Medulla oblongata (tissue), 1 donor: ENCODE measurements around the gene GOLGA6C.
"Not testable (repeated sequence)": the region's sequence is repeated elsewhere in the genome, so short reads cannot be mapped to it uniquely, and the experiment has no call there.

Experiments
- DNase-seq: peaks from one replicate; pipeline ENCODE4 v3.0.0-alpha.2; 2015; ENCODE audit errors: extremely low spot score

GOLGA6C gene

DNA sequence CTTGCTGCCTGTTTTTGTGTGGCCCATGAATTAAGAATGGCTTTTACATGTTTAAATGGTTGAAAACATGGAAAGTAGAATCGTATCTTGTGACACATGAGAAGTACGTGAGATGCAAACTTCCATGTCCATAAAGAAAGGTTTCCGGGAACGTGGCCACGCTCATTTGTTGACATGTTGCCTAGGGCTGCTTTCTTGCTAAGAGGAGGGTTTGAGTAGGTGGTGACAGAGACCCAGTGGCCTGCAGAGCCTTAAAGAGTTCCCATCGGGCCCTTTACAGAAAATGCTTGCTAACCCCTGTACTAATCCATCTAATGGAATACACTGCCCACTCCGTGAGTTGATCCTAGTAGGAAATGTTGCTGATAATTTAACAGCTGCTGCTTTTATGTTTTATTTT lies 31.0 kb upstream of the GOLGA6C start:
- not testable (repeated sequence) for DNase-seq

DNA sequence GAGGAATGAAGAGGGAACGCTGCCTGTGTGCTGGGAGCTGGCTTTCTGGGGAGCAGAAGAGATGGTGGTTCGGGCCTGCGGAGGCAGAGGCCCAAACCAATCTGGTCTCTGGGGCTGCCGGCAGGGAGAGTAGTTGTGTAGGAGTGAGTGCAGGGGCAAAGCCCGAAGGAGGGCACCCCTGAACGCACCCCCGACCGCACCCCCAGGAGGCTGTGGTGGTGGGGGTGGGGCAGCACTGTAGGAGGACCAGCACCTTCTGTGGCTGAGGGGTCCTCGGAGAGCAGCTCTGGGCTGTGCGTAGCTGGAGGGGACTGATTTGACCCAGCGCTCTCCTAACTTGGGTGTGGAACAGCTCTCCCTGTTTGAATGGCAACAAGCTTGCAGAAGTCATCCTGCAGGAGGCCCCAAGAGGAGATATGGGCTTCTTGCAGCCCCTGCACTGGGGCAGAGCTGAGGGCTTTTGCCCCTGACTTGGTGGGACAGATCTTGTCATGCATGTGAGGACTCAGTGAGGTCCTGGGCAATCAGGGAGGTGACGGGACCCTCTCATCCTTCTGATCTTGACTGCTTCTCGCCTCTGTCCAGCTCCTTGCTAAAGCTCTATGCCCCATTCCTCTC lies 30.4 kb upstream of the GOLGA6C start:
- DNase-seq, result no peak

GRCh38 chr15:75228787-75229186 lies 29.3 kb upstream of the GOLGA6C start:
- DNase-seq, result no peak

DNA sequence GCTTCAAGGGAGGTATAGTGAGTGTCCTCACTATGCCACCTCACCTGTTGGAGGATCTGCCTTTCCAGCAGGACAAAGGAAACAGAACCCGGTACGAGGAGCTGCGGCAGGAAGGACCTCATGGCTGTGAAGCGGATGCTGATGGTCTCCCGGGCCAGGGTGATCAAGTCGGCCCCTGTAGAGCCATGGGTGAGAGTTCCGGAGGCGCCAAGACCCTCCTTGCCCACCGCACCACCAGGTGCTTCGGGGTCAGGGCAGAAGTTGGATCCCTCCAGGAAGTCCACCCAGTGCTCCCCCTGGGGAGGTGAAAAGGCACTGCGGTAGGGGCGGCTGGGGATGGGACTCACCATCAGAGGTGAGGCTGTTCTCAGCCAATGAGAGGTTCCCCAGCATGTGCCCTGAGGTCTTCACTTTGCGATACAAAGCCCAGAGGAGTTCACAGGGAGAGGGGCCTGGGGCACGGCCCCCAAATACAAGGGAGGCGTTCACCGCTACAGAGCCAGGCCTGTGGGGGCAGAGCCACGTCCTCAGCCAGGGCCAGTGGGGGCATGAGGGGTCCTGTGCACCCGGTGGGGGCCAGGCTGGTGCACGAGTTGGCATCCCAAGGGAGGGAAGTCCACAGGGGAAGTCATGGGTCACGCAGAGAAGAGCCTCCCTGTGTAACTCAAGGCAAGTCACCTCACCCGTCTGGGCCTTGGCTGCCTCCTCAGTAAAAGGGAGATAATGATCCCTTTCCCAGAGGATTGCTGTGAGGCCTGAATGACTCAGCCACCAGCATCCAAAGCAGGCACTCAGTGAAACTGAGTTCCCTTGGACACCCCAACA lies 28.7 kb upstream of the GOLGA6C start:
- no peak for DNase-seq

DNA sequence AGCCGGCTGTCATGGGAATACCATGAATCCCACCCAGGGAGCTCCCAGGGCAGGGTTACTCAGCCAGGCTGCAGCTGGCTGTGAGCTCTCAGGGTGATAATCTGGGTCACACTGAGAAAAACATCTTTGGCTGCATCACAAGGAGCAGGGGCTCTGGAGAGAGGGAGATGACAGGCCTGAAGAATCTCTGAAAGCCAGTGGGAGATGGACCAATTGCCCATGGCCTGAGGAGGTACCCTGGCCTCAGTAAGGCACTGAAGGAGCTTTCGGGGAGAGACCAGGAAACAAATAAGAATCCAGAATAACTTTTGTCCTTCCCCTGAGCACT lies 28.2 kb upstream of the GOLGA6C start:
- no peak for DNase-seq

- no peak for DNase-seq
These were observed 27.4 kb upstream of the GOLGA6C start for GRCh38 chr15:75230551-75231371.

- DNase-seq, result no peak
These were observed 26.3 kb upstream of the GOLGA6C start for GRCh38 chr15:75231836-75232235.

DNA sequence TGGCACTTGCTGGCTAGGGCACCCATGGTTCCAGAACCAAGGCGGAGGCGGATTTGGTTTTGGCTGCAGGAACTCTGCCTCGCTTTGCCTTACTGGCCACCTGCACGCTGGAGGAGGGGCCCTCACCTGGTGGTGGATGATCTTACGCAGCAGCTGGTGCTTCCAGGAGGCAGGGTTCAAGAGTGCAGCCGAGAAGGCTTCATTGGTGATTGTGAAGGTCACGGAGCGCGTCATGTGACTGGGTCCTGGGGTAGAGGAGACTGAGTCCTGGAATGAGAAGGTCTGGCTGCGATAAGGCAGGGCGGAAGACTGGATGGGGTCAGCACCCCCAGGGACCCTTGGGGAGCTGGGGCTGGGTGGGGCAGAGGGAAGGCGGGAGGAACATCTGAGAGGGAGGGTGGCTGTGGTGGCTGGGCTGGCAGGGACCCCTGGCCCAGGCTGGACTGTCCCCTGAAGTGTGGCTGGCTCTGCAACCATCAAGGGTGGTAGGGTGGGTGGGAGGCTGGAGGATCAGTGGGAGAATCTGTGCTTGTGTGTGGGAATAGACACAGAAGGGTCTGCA lies 25.8 kb upstream of the GOLGA6C start:
- DNase-seq, result no peak

- DNase-seq, result no peak
These were observed 25.2 kb upstream of the GOLGA6C start for GRCh38 chr15:75232826-75233503.

GRCh38 chr15:75233504-75234190 lies 24.5 kb upstream of the GOLGA6C start:
- no peak for DNase-seq

DNA sequence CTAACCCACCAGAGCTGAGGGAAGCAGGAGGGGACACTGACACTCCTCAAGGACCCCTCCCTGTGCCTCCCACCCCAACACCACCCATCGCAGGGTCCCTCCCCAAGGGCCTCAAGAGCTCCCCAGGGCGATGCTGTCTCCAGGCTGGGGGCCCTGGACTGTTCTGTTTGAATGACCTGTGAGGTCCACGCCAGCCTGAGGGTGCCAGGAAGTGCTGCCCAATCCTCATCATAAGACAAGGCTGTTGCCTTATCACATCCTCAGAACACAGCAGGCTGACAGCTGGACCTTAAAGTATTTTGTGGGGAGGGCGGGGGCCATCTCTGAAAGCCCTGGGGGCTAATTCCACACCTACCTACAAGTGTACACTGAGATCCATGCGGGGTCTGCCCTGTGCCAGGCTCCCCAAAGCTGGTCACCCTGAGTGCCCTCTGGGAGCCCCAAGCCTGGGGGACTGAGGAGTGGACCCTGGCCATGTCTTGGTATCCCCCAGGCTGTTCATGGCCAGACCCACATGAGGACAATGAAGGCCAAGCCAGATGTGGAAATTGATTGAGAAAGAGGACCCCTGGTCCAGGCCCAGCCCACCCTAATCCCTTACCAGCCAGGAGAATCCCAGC lies 23.8 kb upstream of the GOLGA6C start:
- DNase-seq, result no peak

GRCh38 chr15:75235051-75235673 lies 23.0 kb upstream of the GOLGA6C start:
- DNase-seq, result no peak

DNA sequence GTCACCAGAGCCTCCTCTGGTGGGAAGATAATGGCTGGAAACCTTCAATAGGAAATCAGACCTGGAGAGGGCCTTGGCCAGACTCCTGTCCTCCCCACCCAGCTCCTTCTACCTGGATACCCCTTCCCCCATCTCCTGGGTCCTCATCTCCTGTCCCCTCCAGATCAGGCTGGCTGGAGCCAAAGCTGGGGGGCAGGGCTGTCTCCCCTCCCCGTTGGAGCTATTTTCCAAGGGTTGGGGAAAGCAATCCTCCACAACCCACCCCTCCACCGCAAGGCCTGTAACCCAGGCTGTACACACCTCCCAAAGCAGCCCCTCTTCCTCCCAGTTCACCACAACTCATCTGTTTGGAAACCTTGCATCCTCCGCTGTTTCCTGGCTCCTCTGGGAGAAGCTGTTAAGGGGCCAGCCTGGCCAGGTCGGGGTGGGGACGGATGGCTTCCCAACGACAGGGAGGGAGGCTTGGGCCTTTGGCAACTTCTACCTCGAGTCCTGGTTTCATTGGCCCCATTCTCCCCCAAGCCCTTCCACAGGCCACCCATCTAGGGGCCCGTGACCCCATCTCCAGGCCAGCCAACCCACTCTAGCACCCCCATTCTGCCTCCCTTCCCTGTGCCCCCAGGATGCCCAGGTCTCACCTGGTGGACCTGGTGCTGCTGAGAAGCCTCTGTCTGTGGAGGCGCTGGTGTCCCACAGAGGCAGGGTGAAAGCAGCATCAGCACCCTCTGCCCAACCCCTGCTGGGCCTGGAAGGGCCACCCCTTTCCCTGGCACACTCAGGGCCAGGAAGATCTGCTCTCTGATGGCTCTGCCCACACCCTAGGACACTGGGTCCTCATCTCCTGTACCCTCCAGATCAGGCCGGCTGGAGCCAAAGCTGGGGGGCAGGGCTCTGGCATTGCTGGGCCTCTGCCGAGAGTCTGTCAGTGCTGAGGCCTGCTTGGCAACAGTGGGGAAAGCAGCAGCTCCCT lies 22.1 kb upstream of the GOLGA6C start:
- DNase-seq, result no peak

DNA sequence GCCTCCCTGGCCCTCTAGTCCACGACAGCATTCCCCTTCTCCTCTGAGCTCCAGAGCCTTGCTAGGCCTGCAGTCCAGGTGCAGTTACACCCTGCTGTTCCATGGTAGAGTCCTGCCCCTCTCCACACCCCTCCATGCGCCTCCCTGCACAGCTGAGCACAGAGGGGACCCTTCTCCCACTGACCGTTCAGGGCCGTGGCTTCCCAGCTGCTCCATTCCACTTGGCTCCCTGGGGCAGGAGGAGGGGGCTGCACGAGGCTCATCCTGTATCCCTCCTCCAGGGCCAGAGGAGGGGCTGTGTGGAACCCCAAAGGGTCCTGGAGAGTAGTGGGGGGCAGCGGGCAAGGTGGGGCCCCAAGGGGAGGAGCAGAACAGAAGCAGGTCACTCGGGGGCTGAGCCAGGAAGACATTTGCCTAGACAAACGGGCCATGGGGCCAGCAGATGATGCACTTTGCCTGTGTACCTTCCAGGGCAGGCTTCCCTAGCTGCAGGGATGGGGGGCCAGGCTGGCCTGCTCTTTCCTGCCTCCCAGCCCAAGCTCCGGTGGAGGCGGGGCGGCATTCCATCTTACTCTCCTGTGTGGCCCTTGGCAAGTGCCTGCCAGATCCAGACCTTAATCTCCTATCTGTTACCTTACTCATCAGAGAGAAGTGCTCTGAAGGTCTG lies 20.7 kb upstream of the GOLGA6C start:
- DNase-seq, result no peak

GRCh38 chr15:75238150-75238549 lies 20.0 kb upstream of the GOLGA6C start:
- DNase-seq, result no peak

- not testable (repeated sequence) for DNase-seq
These were observed 12.4 kb upstream of the GOLGA6C start for GRCh38 chr15:75245741-75246140.

DNA sequence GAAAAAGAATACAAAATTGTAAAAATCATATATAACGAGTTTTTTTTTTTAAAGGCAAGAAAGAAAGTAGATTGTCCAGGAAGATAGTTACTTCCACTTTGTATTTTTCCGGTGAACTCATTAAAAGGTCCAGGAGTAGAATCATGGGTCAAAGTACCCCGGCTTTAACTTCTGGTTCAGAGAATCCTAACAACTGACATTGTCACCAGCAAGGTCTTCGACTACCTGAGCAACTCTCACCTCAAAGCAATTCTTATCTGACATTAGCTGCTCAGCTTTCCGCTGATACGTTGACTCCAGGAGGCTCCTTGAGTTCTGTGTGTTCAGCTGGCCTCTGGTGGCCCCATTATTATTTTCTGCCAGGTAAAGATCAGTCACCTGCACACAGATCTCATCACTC lies 9.1 kb upstream of the GOLGA6C start:
- DNase-seq, result not testable (repeated sequence)

DNA sequence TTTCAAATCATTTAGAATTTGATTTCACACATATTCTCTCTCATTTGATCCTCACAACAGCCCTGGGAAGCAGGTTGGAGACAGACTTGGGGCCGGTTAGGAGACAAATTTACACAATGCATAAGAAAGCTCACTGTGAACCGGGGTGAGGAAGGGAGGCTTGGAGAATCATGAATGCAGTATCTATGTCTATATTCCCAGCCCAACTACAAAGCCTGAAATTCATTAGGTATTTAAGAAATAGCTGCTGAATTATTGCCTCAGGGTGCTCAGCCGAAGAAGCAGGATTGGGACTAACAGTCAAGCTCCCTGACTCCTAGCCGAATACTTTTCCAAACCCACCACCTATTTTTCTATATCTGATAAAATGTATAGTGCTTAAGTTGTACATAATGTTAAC lies 8.4 kb upstream of the GOLGA6C start:
- no peak for DNase-seq

GRCh38 chr15:75251343-75251742 lies 6.8 kb upstream of the GOLGA6C start:
- not testable (repeated sequence) for DNase-seq
